MCF 10A (cell line): ENCODE measurements around the gene ITPRIPL2. TPM values are rescaled to one million over a fixed set of nuclear protein-coding genes. Genes with fewer than 3 reads are reported as not detected.

Experiments used
- BruUV-seq: library from RNA; stranded (reverse); fragments of 400-500 nt; replicated peaks from 2 replicates; lab custom pipeline; 2021; lab: Mats Ljungman, UMichigan
- CTCF ChIA-PET: fragments of 300-600 bp; sonication (Branson Sonifier 250); formaldehyde crosslinking; extraction: SDS; loops from one replicate; lab custom pipeline; 2021; ENCODE audit warnings: antibody characterized with exemption, inconsistent platforms; lab: Yijun Ruan, JAX
- POLR2A ChIA-PET: fragments of 300-600, 350-650 bp; sonication (Branson Sonifier 250); formaldehyde crosslinking; extraction: SDS; loops from one replicate; lab custom pipeline; 2020; ENCODE audit warnings: antibody characterized with exemption, inconsistent platforms; lab: Yijun Ruan, JAX
- DNase-seq: peaks from one replicate; pipeline ENCODE4 v3.0.0-alpha.2; 2018; ENCODE audit not compliant: unreplicated experiment
- H3K27ac Mint-ChIP-seq: one replicate; pipeline ENCODE4 v1.8.0; 2022; ENCODE audit warnings: mild to moderate bottlenecking, low read depth, mixed read lengths; ENCODE audit not compliant: unreplicated experiment
- H3K27me3 Mint-ChIP-seq: one replicate; pipeline ENCODE4 v1.8.0; 2022; ENCODE audit warnings: mixed read lengths; ENCODE audit not compliant: insufficient read depth, unreplicated experiment
- H3K36me3 Mint-ChIP-seq: one replicate; pipeline ENCODE4 v1.8.0; 2022; ENCODE audit warnings: mild to moderate bottlenecking, moderate library complexity, mixed read lengths; ENCODE audit not compliant: insufficient read depth, unreplicated experiment
- H3K4me1 Mint-ChIP-seq: one replicate; pipeline ENCODE4 v1.8.0; 2022; ENCODE audit warnings: mixed read lengths; ENCODE audit not compliant: insufficient read depth, unreplicated experiment
- H3K4me3 Mint-ChIP-seq: one replicate; pipeline ENCODE4 v1.8.0; 2022; ENCODE audit warnings: mild to moderate bottlenecking, moderate library complexity, mixed read lengths; ENCODE audit not compliant: unreplicated experiment
- H3K9me3 Mint-ChIP-seq: one replicate; pipeline ENCODE4 v1.8.0; 2022; ENCODE audit warnings: mixed read lengths; ENCODE audit not compliant: unreplicated experiment
- CTCF ChIP-seq: fragments of 200-600 bp; IDR thresholded peaks from one replicate; pipeline ENCODE4 v1.8.0; 2022; ENCODE audit warnings: antibody characterized with exemption, mild to moderate bottlenecking; ENCODE audit not compliant: unreplicated experiment
- intact Hi-C: fragments of 100-400 bp; cut with micrococcal nuclease; formaldehyde crosslinking; loops from 2 replicates; pipeline ENCODE4 v1.14.1; 2022
- total RNA-seq: library from RNA; stranded (reverse); gene quantifications from 2 replicates; pipeline ENCODE4 v1.2.3, GENCODE V29; 2022

Gene ITPRIPL2
- total RNA-seq, 1 experiment from 2014 or later, result 49.3 TPM

DNA sequence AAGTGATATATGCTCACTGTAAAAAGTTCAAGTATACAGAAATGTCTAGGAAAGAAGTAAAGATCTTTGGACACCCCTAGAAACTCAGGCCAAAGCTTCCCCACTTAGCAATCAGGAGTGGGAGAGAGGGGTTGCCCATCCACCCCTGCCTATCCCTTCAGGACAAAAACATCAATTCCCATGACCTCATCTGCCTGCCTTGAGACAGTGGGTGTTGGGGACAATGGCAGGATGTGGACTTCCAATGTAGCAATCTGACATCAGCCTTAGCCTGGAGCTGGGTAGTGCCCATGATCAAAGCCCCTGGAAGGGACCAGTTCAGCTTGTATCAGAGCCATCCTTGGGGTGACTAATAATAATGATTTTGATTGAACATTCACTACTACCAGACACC lies 18.1 kb downstream of the ITPRIPL2 start:
- H3K36me3 Mint-ChIP-seq, result no peaks in the 10 kb centered on the region
- ChIA-PET POLR2A (interaction anchor here (11.6 kb wide), 1 partner anchor 14 kb away, joined by 298 read pairs; the partner anchor contains the start of gene ITPRIPL2), CTCF (interaction anchor here (1.3 kb wide), 1 partner anchor 19 kb away, joined by 3 read pairs; no protein-coding TSS in a partner anchor)
- H3K27me3 Mint-ChIP-seq, result no peaks in the 10 kb centered on the region
- H3K4me1 Mint-ChIP-seq, result peaks cover 37% of the 10 kb centered on the region
- intact Hi-C loops, result no loop called here
- H3K4me3 Mint-ChIP-seq, result no peak overlapping the region
- no peak for TF ChIP-seq CTCF
- BruUV-seq, result no TSS peak
- H3K9me3 Mint-ChIP-seq, result no peaks in the 10 kb centered on the region
- no peak overlapping the region for H3K27ac Mint-ChIP-seq
- no peak for DNase-seq

GRCh38 chr16:19132255-19132654 lies 18.5 kb downstream of the ITPRIPL2 start:
- Mint-ChIP-seq H3K4me1 (peaks cover 41% of the 10 kb centered on the region), H3K4me3 (no peak overlapping the region), H3K27ac (no peak overlapping the region), H3K27me3 (no peaks in the 10 kb centered on the region), H3K36me3 (no peaks in the 10 kb centered on the region), H3K9me3 (no peaks in the 10 kb centered on the region)
- ChIA-PET CTCF (interaction anchor here (0.6 kb wide), 1 partner anchor 306 kb away, joined by 5 read pairs; no protein-coding TSS in a partner anchor), POLR2A (interaction anchor here (11.6 kb wide), 1 partner anchor 14 kb away, joined by 298 read pairs; the partner anchor contains the start of gene ITPRIPL2)
- TF ChIP-seq CTCF, result no peak
- no peak for DNase-seq
- intact Hi-C loops, result no loop called here
- no TSS peak for BruUV-seq

DNA sequence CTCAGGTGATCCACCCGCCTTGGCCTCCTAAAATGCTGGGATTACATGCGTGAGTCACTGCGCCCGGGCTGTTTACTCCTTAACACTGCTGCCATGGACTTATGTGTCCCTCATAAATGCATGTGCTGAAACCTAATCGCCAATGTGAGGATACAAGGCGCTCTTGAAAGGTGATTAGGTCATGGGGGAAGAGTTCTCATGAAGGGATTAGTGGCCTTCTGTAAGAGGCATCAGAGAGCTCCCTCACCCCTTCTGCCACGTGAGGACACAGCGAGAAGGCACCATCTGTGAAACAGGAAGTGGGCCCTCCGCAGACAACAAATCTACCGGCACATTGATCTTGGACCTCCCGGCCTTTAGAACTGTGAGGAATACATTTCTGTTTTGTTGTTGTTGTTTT lies 19.1 kb downstream of the ITPRIPL2 start:
- DNase-seq, result no peak
- no peaks in the 10 kb centered on the region for H3K9me3 Mint-ChIP-seq
- BruUV-seq, result no TSS peak
- H3K4me1 Mint-ChIP-seq, result peaks cover 46% of the 10 kb centered on the region
- ChIA-PET CTCF (interaction anchor here (0.6 to 1.5 kb wide), 3 partner anchors 43 to 369 kb away, joined by 3 to 5 read pairs (median 4); no protein-coding TSS in a partner anchor), POLR2A (interaction anchor here (0.6 to 11.6 kb wide), 2 partner anchors 11 to 15 kb away, joined by 3 to 298 read pairs; partner anchors contain the start of gene ITPRIPL2)
- no peaks in the 10 kb centered on the region for H3K36me3 Mint-ChIP-seq
- TF ChIP-seq CTCF, result no peak
- no peak overlapping the region for H3K4me3 Mint-ChIP-seq
- intact Hi-C loops, result no loop called here
- no peaks in the 10 kb centered on the region for H3K27me3 Mint-ChIP-seq
- H3K27ac Mint-ChIP-seq, result no peak overlapping the region

DNA sequence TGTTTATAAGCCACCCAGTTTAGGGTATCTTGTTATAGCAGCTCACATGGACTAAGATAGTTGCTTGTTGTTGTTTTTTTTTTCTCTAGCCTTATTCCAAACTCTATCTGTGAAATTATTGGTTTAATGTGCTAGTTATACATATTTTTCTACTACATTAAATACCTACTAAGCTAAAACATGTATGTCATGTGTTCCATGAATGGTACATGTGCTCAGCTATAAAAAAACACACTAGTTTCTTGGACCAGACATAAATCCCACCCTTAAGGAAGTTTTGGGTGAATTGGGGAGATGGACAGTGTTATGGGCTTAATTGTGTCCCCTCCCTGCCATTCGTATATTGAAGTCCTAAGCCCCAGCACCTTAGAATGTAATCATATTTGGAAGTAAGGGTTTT lies 19.8 kb downstream of the ITPRIPL2 start:
- H3K4me3 Mint-ChIP-seq, result no peak overlapping the region

More for the DNA sequence above, 19.8 kb downstream of the ITPRIPL2 start:
- H3K4me1 Mint-ChIP-seq, result peaks cover 51% of the 10 kb centered on the region
- H3K9me3 Mint-ChIP-seq, result no peaks in the 10 kb centered on the region
- ChIA-PET POLR2A (interaction anchor here (0.5 to 11.6 kb wide), 3 partner anchors 10 to 374 kb away, joined by 3 to 298 read pairs (median 3); partner anchors contain the start of gene ITPRIPL2), CTCF (interaction anchor here (0.6 to 1.5 kb wide), 3 partner anchors 11 to 368 kb away, joined by 3 to 5 read pairs (median 4); no protein-coding TSS in a partner anchor)
- no peak for TF ChIP-seq CTCF
- no peak overlapping the region for H3K27ac Mint-ChIP-seq
- intact Hi-C loops, result no loop called here
- no peak for DNase-seq
- H3K36me3 Mint-ChIP-seq, result no peaks in the 10 kb centered on the region
- no peaks in the 10 kb centered on the region for H3K27me3 Mint-ChIP-seq
- no TSS peak for BruUV-seq
